Right lobe of liver (tissue), 4 donors: ENCODE measurements around the gene ZNF607.

Experiments used
- CTCF ChIP-seq, 4 donors: fragments of 200-600 bp in 3 of 4; fragments of 450-650 bp in 1 of 4; IDR thresholded peaks; one replicate each; pipeline versions ENCODE4 v1.5.1 to v1.8.0; 2016 to 2022; ENCODE audit warnings: antibody characterized with exemption in 4 of 4, mild to moderate bottlenecking in 2 of 4
- POLR2A ChIP-seq: fragments of 450-650 bp; IDR thresholded peaks from one replicate; pipeline ENCODE4 v1.6.1; 2017; ENCODE audit warnings: antibody characterized with exemption, mild to moderate bottlenecking
- donor health status: DM: no; HTN: no; CAD: no.
- donor health status: DM: no; HTN: no; CAD: no.
- donor health status: DM: no; HTN: yes; CAD: no.

DNA sequence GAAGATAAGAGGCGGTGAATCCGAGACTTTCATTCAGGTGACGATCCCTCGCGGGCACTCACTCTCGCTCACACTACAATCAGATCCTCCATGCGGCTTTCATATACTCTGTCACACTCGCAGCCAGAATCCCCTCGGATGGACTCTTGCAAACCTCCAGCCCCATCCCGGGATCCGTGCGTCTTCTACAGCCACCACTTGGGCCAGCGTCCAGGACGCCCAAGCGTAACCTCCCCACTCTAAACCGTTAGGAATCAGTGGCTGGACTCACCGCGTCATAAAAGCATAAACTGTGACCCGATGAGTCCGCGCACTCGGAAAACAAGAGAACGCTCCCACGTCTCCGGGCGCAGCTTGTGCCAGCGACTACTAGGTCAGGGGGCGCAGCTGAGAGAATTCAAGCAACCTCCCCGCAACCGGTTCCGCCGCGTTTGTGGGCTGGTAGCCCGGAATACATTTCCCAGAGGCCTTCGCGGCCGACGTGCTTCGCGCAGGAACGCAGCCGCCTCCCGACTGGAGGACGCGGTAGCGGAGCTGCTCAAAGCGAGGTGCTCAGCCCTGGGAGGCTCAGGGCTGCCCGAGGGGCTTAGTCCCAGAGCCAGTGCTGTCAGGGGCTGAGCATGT lies 27.6 kb downstream of the ZNF607 start:
- no peak for TF ChIP-seq CTCF (IDR thresholded peaks at IDR 0.05)
- TF ChIP-seq POLR2A: no peak
